Calu3 (cell line): ENCODE results near the gene PSMD3. TPM values are rescaled to one million over a fixed set of nuclear protein-coding genes. Genes with fewer than 3 reads are reported as not detected.

Experiments used
- BruUV-seq: library from RNA; stranded (reverse); fragments of 400-500 nt; replicated peaks from 2 replicates; lab custom pipeline; 2021; lab: Mats Ljungman, UMichigan
- CTCF ChIA-PET: fragments of 300-600 bp; sonication (Branson Sonifier 250); formaldehyde crosslinking; loops from one replicate; lab custom pipeline; 2022; ENCODE audit warnings: antibody characterized with exemption; lab: Charles Lee
- DNase-seq: peaks from one replicate; pipeline ENCODE4 v3.0.0; 2022
- H3K27ac Mint-ChIP-seq: one replicate; pipeline ENCODE4 v1.8.0; 2022; ENCODE audit warnings: mixed read lengths; ENCODE audit not compliant: unreplicated experiment
- H3K27me3 Mint-ChIP-seq: one replicate; pipeline ENCODE4 v1.8.0; 2022; ENCODE audit warnings: mixed read lengths; ENCODE audit not compliant: unreplicated experiment
- H3K36me3 Mint-ChIP-seq: one replicate; pipeline ENCODE4 v1.8.0; 2022; ENCODE audit warnings: mild to moderate bottlenecking, moderate library complexity, mixed read lengths; ENCODE audit not compliant: insufficient read depth, unreplicated experiment
- H3K4me1 Mint-ChIP-seq: one replicate; pipeline ENCODE4 v1.8.0; 2022; ENCODE audit warnings: mild to moderate bottlenecking, low read depth, mixed read lengths; ENCODE audit not compliant: unreplicated experiment
- H3K4me3 Mint-ChIP-seq: one replicate; pipeline ENCODE4 v1.8.0; 2022; ENCODE audit warnings: mild to moderate bottlenecking, low read depth, moderate library complexity, mixed read lengths; ENCODE audit not compliant: unreplicated experiment
- H3K9me3 Mint-ChIP-seq: one replicate; pipeline ENCODE4 v1.8.0; 2022; ENCODE audit warnings: low read depth, mixed read lengths; ENCODE audit not compliant: unreplicated experiment
- intact Hi-C: fragments of 100-400 bp; cut with micrococcal nuclease; formaldehyde crosslinking; loops from one replicate; pipeline ENCODE4 v1.10.0; 2022; ENCODE audit not compliant: unreplicated experiment
- total RNA-seq: library from RNA; stranded (reverse); gene quantifications from 2 replicates; pipeline ENCODE4 v1.2.3, GENCODE V29; 2022
- TF ChIP-seq, protein P1 (sequence below): fragments of 200-600 bp; IDR thresholded peaks from one replicate; pipeline ENCODE4 v1.8.0; 2022; ENCODE audit warnings: antibody characterized with exemption; ENCODE audit not compliant: unreplicated experiment

The PSMD3 gene
- total RNA-seq, 1 experiment from 2014 or later: 2,179 TPM

DNA sequence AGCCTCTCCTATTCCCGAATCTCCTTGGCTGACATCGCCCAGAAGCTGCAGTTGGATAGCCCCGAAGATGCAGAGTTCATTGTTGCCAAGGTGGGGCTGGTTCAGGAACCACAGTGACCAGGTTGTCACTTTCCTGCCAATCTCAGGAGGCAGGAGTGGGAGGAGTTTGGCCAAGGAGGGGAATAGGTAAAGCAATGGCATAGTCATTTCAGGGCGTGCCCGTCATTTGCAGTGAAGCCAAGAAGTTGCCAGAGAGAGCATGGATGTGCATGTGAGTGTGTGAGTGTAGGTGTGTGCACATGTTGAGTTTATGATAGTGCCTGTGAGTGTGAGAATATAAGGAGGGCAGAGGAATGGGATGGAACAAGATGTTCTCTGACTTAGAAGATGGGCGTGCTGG lies 14.8 kb downstream of the PSMD3 start:
- Mint-ChIP-seq H3K4me3 (no peak overlapping the region), H3K36me3 (peaks cover 91% of the 10 kb centered on the region), H3K4me1 (no peaks in the 10 kb centered on the region), H3K27ac (peak overlapping the region; percentile 1), H3K27me3 (no peaks in the 10 kb centered on the region), H3K9me3 (no peaks in the 10 kb centered on the region)
- intact Hi-C loops: no loop called here
- TF ChIP-seq, protein P1, sequence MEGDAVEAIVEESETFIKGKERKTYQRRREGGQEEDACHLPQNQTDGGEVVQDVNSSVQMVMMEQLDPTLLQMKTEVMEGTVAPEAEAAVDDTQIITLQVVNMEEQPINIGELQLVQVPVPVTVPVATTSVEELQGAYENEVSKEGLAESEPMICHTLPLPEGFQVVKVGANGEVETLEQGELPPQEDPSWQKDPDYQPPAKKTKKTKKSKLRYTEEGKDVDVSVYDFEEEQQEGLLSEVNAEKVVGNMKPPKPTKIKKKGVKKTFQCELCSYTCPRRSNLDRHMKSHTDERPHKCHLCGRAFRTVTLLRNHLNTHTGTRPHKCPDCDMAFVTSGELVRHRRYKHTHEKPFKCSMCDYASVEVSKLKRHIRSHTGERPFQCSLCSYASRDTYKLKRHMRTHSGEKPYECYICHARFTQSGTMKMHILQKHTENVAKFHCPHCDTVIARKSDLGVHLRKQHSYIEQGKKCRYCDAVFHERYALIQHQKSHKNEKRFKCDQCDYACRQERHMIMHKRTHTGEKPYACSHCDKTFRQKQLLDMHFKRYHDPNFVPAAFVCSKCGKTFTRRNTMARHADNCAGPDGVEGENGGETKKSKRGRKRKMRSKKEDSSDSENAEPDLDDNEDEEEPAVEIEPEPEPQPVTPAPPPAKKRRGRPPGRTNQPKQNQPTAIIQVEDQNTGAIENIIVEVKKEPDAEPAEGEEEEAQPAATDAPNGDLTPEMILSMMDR: no peak
- no peak for DNase-seq
- no TSS peak for BruUV-seq
- CTCF ChIA-PET: interaction anchor here (0.5 to 76.9 kb wide), 11 partner anchors 6 to 491 kb away, joined by 3 to 6506 read pairs (median 4); partner anchors contain the start of genes CSF3, GSDMA, GSDMB and LRRC3C

DNA sequence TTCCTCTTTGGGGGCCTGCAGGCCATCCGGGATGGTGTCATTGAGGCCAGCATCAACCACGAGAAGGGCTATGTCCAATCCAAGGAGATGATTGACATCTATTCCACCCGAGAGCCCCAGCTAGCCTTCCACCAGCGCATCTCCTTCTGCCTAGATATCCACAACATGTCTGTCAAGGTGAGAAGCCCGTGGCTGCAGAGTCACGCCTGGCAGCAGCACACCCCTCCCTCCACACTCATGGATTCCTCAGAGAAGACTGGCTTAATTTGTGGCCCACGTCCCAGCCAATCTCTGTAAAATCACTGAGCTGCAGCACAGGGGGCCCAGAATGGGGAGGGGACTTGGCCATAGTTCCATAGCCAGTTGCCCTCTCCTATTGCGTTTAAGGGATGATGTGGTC lies 15.6 kb downstream of the PSMD3 start:
- intact Hi-C loops: no loop called here
- no peaks in the 10 kb centered on the region for H3K9me3 Mint-ChIP-seq
- H3K4me3 Mint-ChIP-seq: no peak overlapping the region
- BruUV-seq: no TSS peak
- TF ChIP-seq, protein P1: no peak
- H3K36me3 Mint-ChIP-seq: peaks cover 83% of the 10 kb centered on the region
- no peaks in the 10 kb centered on the region for H3K27me3 Mint-ChIP-seq
- DNase-seq: no peak
- no peak overlapping the region for H3K27ac Mint-ChIP-seq
- no peaks in the 10 kb centered on the region for H3K4me1 Mint-ChIP-seq
- CTCF ChIA-PET: interaction anchor here (0.6 to 76.9 kb wide), 19 partner anchors 6 to 537 kb away, joined by 3 to 6506 read pairs (median 5); partner anchors contain the start of genes CSF3, GSDMA, GSDMB and LRRC3C

DNA sequence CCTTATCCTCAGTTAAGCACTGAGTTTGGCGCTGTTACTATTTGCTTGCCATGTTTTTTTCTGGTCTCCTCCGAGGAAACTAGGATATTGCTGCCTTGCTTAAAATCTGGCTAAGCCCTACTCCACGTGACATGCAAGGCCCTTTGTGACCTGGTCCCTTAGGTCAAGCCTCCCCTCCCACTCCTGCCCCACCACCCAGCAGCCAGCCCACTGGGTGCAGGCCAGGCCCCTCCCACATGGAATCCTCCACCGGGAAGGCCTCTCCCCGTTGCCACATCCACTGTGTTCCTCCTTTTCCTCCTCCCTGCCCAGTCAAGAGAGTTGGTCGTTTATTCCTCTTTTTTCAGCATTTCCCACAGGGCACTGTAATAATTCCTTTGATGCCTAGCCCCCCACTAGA lies 16.2 kb downstream of the PSMD3 start:
- TF ChIP-seq, protein P1: no peak
- H3K4me3 Mint-ChIP-seq: no peak overlapping the region
- no peak overlapping the region for H3K27ac Mint-ChIP-seq
- no peak for DNase-seq
- intact Hi-C loops: no loop called here
- H3K36me3 Mint-ChIP-seq: peaks cover 77% of the 10 kb centered on the region
- H3K4me1 Mint-ChIP-seq: no peaks in the 10 kb centered on the region
- CTCF ChIA-PET: interaction anchor here (0.6 to 76.9 kb wide), 26 partner anchors 5 to 537 kb away, joined by 3 to 6506 read pairs (median 5); partner anchors contain the start of genes CSF3, ERBB2, GSDMA and GSDMB
- BruUV-seq: no TSS peak
- H3K9me3 Mint-ChIP-seq: no peaks in the 10 kb centered on the region
- H3K27me3 Mint-ChIP-seq: no peaks in the 10 kb centered on the region

DNA sequence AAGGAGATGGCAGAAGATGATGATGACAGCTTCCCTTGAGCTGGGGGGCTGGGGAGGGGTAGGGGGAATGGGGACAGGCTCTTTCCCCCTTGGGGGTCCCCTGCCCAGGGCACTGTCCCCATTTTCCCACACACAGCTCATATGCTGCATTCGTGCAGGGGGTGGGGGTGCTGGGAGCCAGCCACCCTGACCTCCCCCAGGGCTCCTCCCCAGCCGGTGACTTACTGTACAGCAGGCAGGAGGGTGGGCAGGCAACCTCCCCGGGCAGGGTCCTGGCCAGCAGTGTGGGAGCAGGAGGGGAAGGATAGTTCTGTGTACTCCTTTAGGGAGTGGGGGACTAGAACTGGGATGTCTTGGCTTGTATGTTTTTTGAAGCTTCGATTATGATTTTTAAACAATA lies 16.9 kb downstream of the PSMD3 start:
- Mint-ChIP-seq H3K4me1 (no peaks in the 10 kb centered on the region), H3K27me3 (no peaks in the 10 kb centered on the region), H3K36me3 (peaks cover 70% of the 10 kb centered on the region), H3K9me3 (no peaks in the 10 kb centered on the region), H3K27ac (no peak overlapping the region), H3K4me3 (no peak overlapping the region)
- TSS peak; percentile 42 for BruUV-seq
- intact Hi-C loops: no loop called here
- CTCF ChIA-PET: interaction anchor here (0.6 to 76.9 kb wide), 22 partner anchors 4 to 536 kb away, joined by 3 to 6506 read pairs (median 6); partner anchors contain the start of genes CSF3, ERBB2, GSDMA and GSDMB
- TF ChIP-seq, protein P1: no peak
- peak; percentile 67 for DNase-seq
